Measurements from ENCODE around the gene AXL. TPM values are rescaled to one million over a fixed set of nuclear protein-coding genes. Genes with fewer than 3 reads are reported as not detected.
A peak's percentile ranks its signal among the peaks of the same experiment; 100 is the strongest.
"Not testable (repeated sequence)": the region's sequence is repeated elsewhere in the genome, so short reads cannot be mapped to it uniquely, and the experiment has no call there.

The AXL gene
- 10 to 100 TPM; 24.3 to 42.3 (median 29.6) TPM for polyA plus RNA-seq (ENCODE audit: insufficient read depth in 1 of 5, insufficient read length in 5 of 5, low replicate concordance in 1 of 5)
- long read RNA-seq, donor 1, full-length matches to known transcripts = 2 of 11 reads
- long read RNA-seq, donor 1, partial matches to known transcripts = 9 of 11 reads
- long read RNA-seq, donor 1, other reads (novel, unspliced or antisense) = 0 of 11 reads
- long read RNA-seq, donor 2, full-length matches to known transcripts = 1 of 12 reads
- long read RNA-seq, donor 2, partial matches to known transcripts = 11 of 12 reads
- long read RNA-seq, donor 2, other reads (novel, unspliced or antisense) = 0 of 12 reads
- long read RNA-seq, donor 3, partial matches to known transcripts = 0 of 1 reads
- long read RNA-seq, donor 3, other reads (novel, unspliced or antisense) = 0 of 1 reads
- long read RNA-seq, donor 4, partial matches to known transcripts = 32 of 32 reads
- long read RNA-seq, donor 4, other reads (novel, unspliced or antisense) = 0 of 32 reads
- long read RNA-seq, donor 5, full-length matches to known transcripts = 1 of 9 reads
- long read RNA-seq, donor 5, partial matches to known transcripts = 8 of 9 reads
- long read RNA-seq, donor 5, other reads (novel, unspliced or antisense) = 0 of 9 reads
- long read RNA-seq, donor 6, full-length matches to known transcripts = 5 of 24 reads
- long read RNA-seq, donor 6, partial matches to known transcripts = 19 of 24 reads
- long read RNA-seq, donor 6, other reads (novel, unspliced or antisense) = 0 of 24 reads
- long read RNA-seq, donor 7, full-length matches to known transcripts = 10 of 17 reads
- long read RNA-seq, donor 7, partial matches to known transcripts = 7 of 17 reads
- long read RNA-seq, donor 7, other reads (novel, unspliced or antisense) = 0 of 17 reads
- long read RNA-seq, donor 8 = 0 reads

- DNase-seq = peak; percentile 89 to 91
These were observed at the start of gene AXL for GRCh38 chr19:41218615-41219507. AXL (plus strand) TSS chr19:41219223; CDS start chr19:41219393, 170 bp downstream.

GRCh38 chr19:41172297-41173164, 46.5 kb upstream of the AXL start:
- DNase-seq = peak in 1 of 2 donors; percentile 7

GRCh38 chr19:41174297-41174928, 44.6 kb upstream of the AXL start:
- no peak for DNase-seq

- peak; percentile 64 to 72 for DNase-seq
These were observed 42.9 kb upstream of the AXL start for GRCh38 chr19:41175801-41176777.

GRCh38 chr19:41180173-41180572, 38.9 kb upstream of the AXL start:
- DNase-seq = not testable (repeated sequence)

GRCh38 chr19:41186971-41187883, 31.8 kb upstream of the AXL start:
- DNase-seq = no peak

- DNase-seq = no peak
These were observed 31.1 kb upstream of the AXL start for GRCh38 chr19:41187884-41188279.

GRCh38 chr19:41189425-41190065, 29.5 kb upstream of the AXL start:
- DNase-seq = no peak

- DNase-seq = peak in 1 of 2 donors; percentile 14
These were observed 26.2 kb upstream of the AXL start, which contains the start of gene CYP2S1 for GRCh38 chr19:41192574-41193429. CYP2S1 (plus strand) TSS chr19:41193219; CDS start chr19:41193265, 46 bp downstream.

- DNase-seq = no peak
These were observed 25.4 kb upstream of the AXL start for GRCh38 chr19:41193430-41194156.

- no peak for DNase-seq
These were observed 24.9 kb upstream of the AXL start for GRCh38 chr19:41194157-41194552.

- DNase-seq = no peak
These were observed 23.1 kb upstream of the AXL start for GRCh38 chr19:41195675-41196497.

- no peak for DNase-seq
These were observed 20.5 kb upstream of the AXL start for GRCh38 chr19:41198559-41198958.

GRCh38 chr19:41203371-41203770, 15.7 kb upstream of the AXL start:
- DNase-seq = no peak
